HepG2 (cell line): ENCODE measurements around the gene LMTK2. TPM values are rescaled to one million over a fixed set of nuclear protein-coding genes. Genes with fewer than 3 reads are reported as not detected.

Experiments
- ATAC-seq: fragments of 200-7000 bp; cut with Tn5 transposase; 3 replicates; pipeline ENCODE4 v1.9.1; 2020; ENCODE audit warnings: mild to moderate bottlenecking, moderate library complexity
- BruUV-seq: library from RNA; stranded (reverse); fragments of 400-500 nt; replicated peaks from 2 replicates; lab custom pipeline; 2021; lab: Mats Ljungman, UMichigan
- CTCF ChIA-PET: fragments of 300-600 bp; formaldehyde crosslinking; extraction: SDS; loops from one replicate; lab custom pipeline; 2021; ENCODE audit warnings: low total read pairs, inconsistent platforms, low intra/inter-chr PET ratio; lab: Yijun Ruan, JAX
- POLR2A ChIA-PET: fragments of 350-600 bp; sonication (Branson Sonifier 250); formaldehyde crosslinking; loops from one replicate; lab custom pipeline; 2020; ENCODE audit warnings: antibody characterized with exemption, inconsistent platforms; lab: Yijun Ruan, JAX
- DNase-seq: peaks from one replicate; pipeline ENCODE4 v3.0.0-alpha.2; 2015; ENCODE audit warnings: low spot score
- FAIRE-seq: peaks from 3 replicates; lab custom pipeline; 2011; peaks lifted over from hg19 to GRCh38; lab: Jason Lieb, UNC
- H2AFZ ChIP-seq: one replicate; pipeline ENCODE4 v1.6.1; 2011; ENCODE audit warnings: low read length, inconsistent platforms
- H3K27ac ChIP-seq: fragments of 300-600 bp; 3 replicates; pipeline ENCODE4 v1.8.0; 2011; ENCODE audit warnings: mixed run types, mild to moderate bottlenecking, mixed read lengths, low read length, inconsistent platforms; ENCODE audit not compliant: insufficient read depth; ENCODE audit errors: extremely low read length
- H3K27me3 ChIP-seq, 2 experiments: fragments of 200-600 bp in 1 of 2; 2 replicates in 1 of 2; 3 replicates in 1 of 2; pipeline versions ENCODE4 v1.6.0 to v1.8.0; 2011; ENCODE audit warnings: low read length in 2 of 2, mild to moderate bottlenecking in 2 of 2, moderate library complexity in 2 of 2, inconsistent platforms in 1 of 2; ENCODE audit not compliant: insufficient read depth in 2 of 2, control insufficient read depth in 1 of 2
- H3K36me3 ChIP-seq, 2 experiments: fragments of 200-600 bp in 1 of 2; replicated peaks in 1 of 2; 2 replicates in 1 of 2; 3 replicates in 1 of 2; pipeline versions ENCODE4 v1.5.1 to v1.8.0; 2011; ENCODE audit warnings: low read length in 2 of 2, inconsistent platforms in 1 of 2; ENCODE audit not compliant: insufficient read depth in 2 of 2, control insufficient read depth in 1 of 2
- H3K4me1 ChIP-seq: 2 replicates; pipeline ENCODE4 v1.5.1; 2012; ENCODE audit warnings: low read length, inconsistent platforms; ENCODE audit not compliant: insufficient read depth
- H3K4me2 ChIP-seq: 2 replicates; pipeline ENCODE4 v1.6.0; 2011; ENCODE audit warnings: low read depth, low read length, inconsistent platforms
- H3K4me3 ChIP-seq, 3 experiments: fragments of 200-600 bp in 1 of 3; sonication (generic), shearing (Covaris generic) in 1 of 3; replicated peaks in 1 of 3; 2 replicates each; pipeline ENCODE4 v1.5.1; 2011 to 2016; ENCODE audit warnings: low read length in 3 of 3, inconsistent platforms in 2 of 3, low read depth in 2 of 3, mild to moderate bottlenecking in 2 of 3, control low read depth in 1 of 3, mixed read lengths in 1 of 3; ENCODE audit not compliant: insufficient read depth in 1 of 3
- H3K79me2 ChIP-seq: one replicate; pipeline ENCODE4 v1.6.1; 2011; ENCODE audit warnings: low read length, inconsistent platforms; ENCODE audit not compliant: insufficient read depth
- H3K9ac ChIP-seq: 2 replicates; pipeline ENCODE4 v1.6.0; 2011; ENCODE audit warnings: mild to moderate bottlenecking, low read depth, low read length, inconsistent platforms; ENCODE audit not compliant: insufficient read depth
- H3K9me3 ChIP-seq: 2 replicates; pipeline ENCODE4 v1.5.1; 2012; ENCODE audit warnings: mild to moderate bottlenecking, low read length
- H4K20me1 ChIP-seq: 2 replicates; pipeline ENCODE4 v1.6.0; 2011; ENCODE audit warnings: inconsistent platforms, mild to moderate bottlenecking, low read length, moderate library complexity; ENCODE audit not compliant: insufficient read depth
- CREB1 ChIP-seq, 2 experiments: fragments of 450-650 bp in 1 of 2; IDR thresholded peaks; 2 replicates each; pipeline ENCODE4 v1.6.1; 2016 to 2017; ENCODE audit warnings: control low read depth in 1 of 2, mild to moderate bottlenecking in 1 of 2, missing compliant biosample characterization in 1 of 2, missing genetic modification characterization in 1 of 2
- ELK4 ChIP-seq: sonication (generic); formaldehyde crosslinking; IDR thresholded peaks from 2 replicates; pipeline ENCODE4 v1.9.0; 2021; ENCODE audit warnings: missing genetic modification reagents, borderline replicate concordance
- FLYWCH1 ChIP-seq: sonication (generic); formaldehyde crosslinking; IDR thresholded peaks from 2 replicates; pipeline ENCODE4 v1.8.1; 2023; ENCODE audit warnings: mild to moderate bottlenecking, missing genetic modification reagents
- FOXP1 ChIP-seq, 2 experiments: fragments of 450-650 bp in 1 of 2; IDR thresholded peaks; 2 replicates each; pipeline ENCODE4 v1.6.1; 2017 to 2018; ENCODE audit warnings: antibody characterized with exemption in 1 of 2
- MBNL3 ChIP-seq: fragments of 250-450 bp; sonication (Bioruptor Pico); conservative IDR thresholded peaks from 2 replicates; pipeline ENCODE4 v1.8.0; 2022; ENCODE audit warnings: mild to moderate bottlenecking, inconsistent platforms
- NPAS2 ChIP-seq: sonication (generic); formaldehyde crosslinking; IDR thresholded peaks from 2 replicates; pipeline ENCODE4 v1.8.0; 2022; ENCODE audit warnings: mild to moderate bottlenecking, missing genetic modification reagents, borderline replicate concordance
- SNAI1 ChIP-seq: sonication (generic); formaldehyde crosslinking; IDR thresholded peaks from 2 replicates; pipeline ENCODE4 v1.5.0; 2020; ENCODE audit warnings: mild to moderate bottlenecking, missing genetic modification reagents, borderline replicate concordance
- SOX6 ChIP-seq, 2 experiments: fragments of 450-650 bp in 1 of 2; sonication (generic) in 1 of 2; formaldehyde crosslinking in 1 of 2; IDR thresholded peaks; 2 replicates each; pipeline versions ENCODE4 v1.4.0 to v1.6.1; 2017 to 2020; ENCODE audit warnings: antibody characterized with exemption in 1 of 2, mild to moderate bottlenecking in 1 of 2, missing genetic modification reagents in 1 of 2
- SRSF4 ChIP-seq: fragments of 200-400 bp; formaldehyde crosslinking; IDR thresholded peaks from one replicate; pipeline ENCODE4 v1.6.1; 2018; ENCODE audit warnings: mild to moderate bottlenecking, low read depth, low read length, moderate library complexity; ENCODE audit not compliant: poor library complexity, severe bottlenecking
- ZNF280D ChIP-seq: sonication (generic); formaldehyde crosslinking; IDR thresholded peaks from 2 replicates; pipeline ENCODE4 v1.5.1; 2020; ENCODE audit warnings: mild to moderate bottlenecking, missing genetic modification reagents
- ZNF30 ChIP-seq: sonication (generic); formaldehyde crosslinking; IDR thresholded peaks from 2 replicates; pipeline ENCODE4 v1.5.0; 2020; ENCODE audit warnings: mild to moderate bottlenecking, missing genetic modification reagents
- WGBS: methylation state at CpG from one replicate; pipeline ENCODE4 v1.1.6; 2017; ENCODE audit warnings: low lambda C conversion rate; 5-methylcytosine and 5-hydroxymethylcytosine counted together
- in situ Hi-C: cut with HindIII; loops from 2 replicates; pipeline ENCODE4 v1.10.0; 2017; ENCODE audit warnings: low pct_unique_long_range_greater_than_20kb; ENCODE audit not compliant: extremely low pct_ligation_motif_present
- intact Hi-C: fragments of 100-400 bp; cut with micrococcal nuclease; formaldehyde crosslinking; loops from one replicate; pipeline ENCODE4 v1.10.0; 2022; ENCODE audit not compliant: unreplicated experiment
- polyA plus RNA-seq, 8 experiments: library from polyadenylated mRNA; depleted of rRNA in 3 of 8; stranded (reverse) in 7 of 8; unstranded in 1 of 8; fragments of >200 nt; fragmentation: Illumina TruSeq in 4 of 8; extraction: Trizol in 4 of 8; gene quantifications; 2 replicates each; pipeline versions ENCODE4 v1.2.1 to v1.2.3, GENCODE V29; 2011 to 2016; ENCODE audit warnings: low read depth in 4 of 8, missing spikeins in 1 of 8, mixed read lengths in 1 of 8; ENCODE audit not compliant: insufficient read depth in 1 of 8
- total RNA-seq, 5 experiments: library from RNA; depleted of rRNA; stranded (reverse); fragments of >200 nt; fragmentation: Illumina TruSeq; extraction: Trizol; gene quantifications; 2 replicates each; pipeline ENCODE4 v1.2.3, GENCODE V29; 2016; ENCODE audit warnings: low read depth in 1 of 5
- TF ChIP-seq, protein P1 (sequence below): sonication (generic); formaldehyde crosslinking; IDR thresholded peaks from 2 replicates; pipeline ENCODE4 v1.4.0; 2020; ENCODE audit warnings: mild to moderate bottlenecking, low read depth, missing genetic modification reagents
- TF ChIP-seq, protein P2 (sequence below): IDR thresholded peaks from 2 replicates; pipeline ENCODE4 v1.6.1; 2016
- TF ChIP-seq, protein P3 (sequence below): fragments of 450-650 bp; IDR thresholded peaks from 2 replicates; pipeline ENCODE4 v1.6.1; 2017

The LMTK2 gene
- total and polyA plus RNA-seq, 2 of the 13 experiments (the other 11 are each of a cell fraction or from before 2014, with no cell fraction given): 9.5 to 11.7 TPM

DNA sequence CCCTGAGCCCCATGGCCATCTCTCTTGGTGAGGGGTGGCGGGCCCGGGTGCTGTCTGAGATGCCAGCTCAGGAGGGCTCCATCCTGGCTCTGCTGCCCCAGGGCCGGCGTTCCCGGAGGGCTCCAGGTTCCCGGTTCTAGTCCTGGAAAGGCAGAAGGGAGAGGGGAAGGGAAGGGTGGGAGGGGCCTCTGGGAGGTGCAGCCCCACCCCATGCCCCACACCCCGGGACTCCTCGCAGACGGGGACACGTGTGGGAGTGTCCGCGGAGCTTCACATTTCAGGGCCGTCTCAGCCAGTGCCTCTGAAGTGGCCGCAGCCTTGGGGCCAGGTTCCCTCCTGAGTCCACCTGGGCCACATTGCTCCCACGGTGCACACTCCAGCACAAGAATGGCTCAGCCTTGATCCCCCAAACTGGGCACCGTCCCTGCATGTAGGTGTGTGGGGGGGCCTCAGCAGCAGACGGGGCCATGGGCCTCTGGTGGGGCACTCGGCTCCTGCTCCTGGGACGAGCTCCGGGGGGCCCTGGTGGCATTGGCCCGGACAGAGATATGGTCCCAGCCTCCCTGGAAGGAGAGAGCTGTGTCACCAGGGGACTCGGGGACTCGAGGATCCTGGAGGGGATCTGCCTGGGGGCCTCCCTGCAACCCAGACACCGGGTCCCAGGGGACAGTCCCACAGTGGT is 110.4 kb downstream of the LMTK2 start:
- in situ Hi-C loops: no loop called here
- Histone ChIP-seq H2AFZ (no peak overlapping the region), H4K20me1 (no peaks in the 10 kb centered on the region), H3K27me3 (no peaks in the 10 kb centered on the region), H3K4me3 (no peak overlapping the region), H3K36me3 (no peaks in the 10 kb centered on the region; a peak in 1 of 5 replicates), H3K27ac (no peak overlapping the region), H3K9ac (no peak overlapping the region), H3K9me3 (no peaks in the 10 kb centered on the region), H3K79me2 (no peaks in the 10 kb centered on the region), H3K4me2 (no peak overlapping the region), H3K4me1 (peaks cover 30% of the 10 kb centered on the region)
- TF ChIP-seq NPAS2: no peak
- no peak for TF ChIP-seq MBNL3 (CRISPR knock-in tag)
- no peak for TF ChIP-seq SOX6 (IDR thresholded peaks at IDR 0.05)
- TF ChIP-seq SOX6 (CRISPR knock-in tag; IDR thresholded peaks at IDR 0.05): no peak
- no peak for TF ChIP-seq SRSF4
- no peak for TF ChIP-seq ZNF280D (CRISPR knock-in tag)
- no peak for TF ChIP-seq SNAI1 (CRISPR knock-in tag)
- TF ChIP-seq, protein P1, sequence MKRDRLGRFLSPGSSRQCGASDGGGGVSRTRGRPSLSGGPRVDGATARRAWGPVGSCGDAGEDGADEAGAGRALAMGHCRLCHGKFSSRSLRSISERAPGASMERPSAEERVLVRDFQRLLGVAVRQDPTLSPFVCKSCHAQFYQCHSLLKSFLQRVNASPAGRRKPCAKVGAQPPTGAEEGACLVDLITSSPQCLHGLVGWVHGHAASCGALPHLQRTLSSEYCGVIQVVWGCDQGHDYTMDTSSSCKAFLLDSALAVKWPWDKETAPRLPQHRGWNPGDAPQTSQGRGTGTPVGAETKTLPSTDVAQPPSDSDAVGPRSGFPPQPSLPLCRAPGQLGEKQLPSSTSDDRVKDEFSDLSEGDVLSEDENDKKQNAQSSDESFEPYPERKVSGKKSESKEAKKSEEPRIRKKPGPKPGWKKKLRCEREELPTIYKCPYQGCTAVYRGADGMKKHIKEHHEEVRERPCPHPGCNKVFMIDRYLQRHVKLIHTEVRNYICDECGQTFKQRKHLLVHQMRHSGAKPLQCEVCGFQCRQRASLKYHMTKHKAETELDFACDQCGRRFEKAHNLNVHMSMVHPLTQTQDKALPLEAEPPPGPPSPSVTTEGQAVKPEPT (CRISPR knock-in tag): no peak
- no peak for TF ChIP-seq CREB1 (IDR thresholded peaks at IDR 0.05)
- TF ChIP-seq CREB1 (CRISPR knock-in tag; IDR thresholded peaks at IDR 0.05): no peak
- TF ChIP-seq, protein P2, sequence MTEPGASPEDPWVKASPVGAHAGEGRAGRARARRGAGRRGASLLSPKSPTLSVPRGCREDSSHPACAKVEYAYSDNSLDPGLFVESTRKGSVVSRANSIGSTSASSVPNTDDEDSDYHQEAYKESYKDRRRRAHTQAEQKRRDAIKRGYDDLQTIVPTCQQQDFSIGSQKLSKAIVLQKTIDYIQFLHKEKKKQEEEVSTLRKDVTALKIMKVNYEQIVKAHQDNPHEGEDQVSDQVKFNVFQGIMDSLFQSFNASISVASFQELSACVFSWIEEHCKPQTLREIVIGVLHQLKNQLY: no peak
- TF ChIP-seq, protein P3, sequence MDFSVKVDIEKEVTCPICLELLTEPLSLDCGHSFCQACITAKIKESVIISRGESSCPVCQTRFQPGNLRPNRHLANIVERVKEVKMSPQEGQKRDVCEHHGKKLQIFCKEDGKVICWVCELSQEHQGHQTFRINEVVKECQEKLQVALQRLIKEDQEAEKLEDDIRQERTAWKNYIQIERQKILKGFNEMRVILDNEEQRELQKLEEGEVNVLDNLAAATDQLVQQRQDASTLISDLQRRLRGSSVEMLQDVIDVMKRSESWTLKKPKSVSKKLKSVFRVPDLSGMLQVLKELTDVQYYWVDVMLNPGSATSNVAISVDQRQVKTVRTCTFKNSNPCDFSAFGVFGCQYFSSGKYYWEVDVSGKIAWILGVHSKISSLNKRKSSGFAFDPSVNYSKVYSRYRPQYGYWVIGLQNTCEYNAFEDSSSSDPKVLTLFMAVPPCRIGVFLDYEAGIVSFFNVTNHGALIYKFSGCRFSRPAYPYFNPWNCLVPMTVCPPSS: no peak
- no peak for TF ChIP-seq ZNF30 (CRISPR knock-in tag)
- no peak for TF ChIP-seq FOXP1 (IDR thresholded peaks at IDR 0.05)
- TF ChIP-seq FOXP1 (CRISPR knock-in tag; IDR thresholded peaks at IDR 0.05): no peak
- TF ChIP-seq FLYWCH1 (CRISPR knock-in tag): no peak
- TF ChIP-seq ELK4 (CRISPR knock-in tag): no peak
- no peak for DNase-seq
- no peak for FAIRE-seq
- BruUV-seq: no TSS peak
- POLR2A ChIA-PET: no interaction called here
- WGBS: 89% methylated on average over 11 of the region's 24 CpGs
- ATAC-seq: no peak
- intact Hi-C loops: no loop called here
- CTCF ChIA-PET: no interaction called here
